MCF 10A (cell line): Measurements from ENCODE around the gene SCRN3. TPM values are rescaled to one million over a fixed set of nuclear protein-coding genes. Genes with fewer than 3 reads are reported as not detected.

Experiments
- BruUV-seq: library from RNA; stranded (reverse); fragments of 400-500 nt; replicated peaks from 2 replicates; lab custom pipeline; 2021; lab: Mats Ljungman, UMichigan
- CTCF ChIA-PET: fragments of 300-600 bp; sonication (Branson Sonifier 250); formaldehyde crosslinking; extraction: SDS; loops from one replicate; lab custom pipeline; 2021; ENCODE audit warnings: antibody characterized with exemption, inconsistent platforms; lab: Yijun Ruan, JAX
- POLR2A ChIA-PET: fragments of 300-600, 350-650 bp; sonication (Branson Sonifier 250); formaldehyde crosslinking; extraction: SDS; loops from one replicate; lab custom pipeline; 2020; ENCODE audit warnings: antibody characterized with exemption, inconsistent platforms; lab: Yijun Ruan, JAX
- DNase-seq: peaks from one replicate; pipeline ENCODE4 v3.0.0-alpha.2; 2018; ENCODE audit not compliant: unreplicated experiment
- H3K27ac Mint-ChIP-seq: one replicate; pipeline ENCODE4 v1.8.0; 2022; ENCODE audit warnings: mild to moderate bottlenecking, low read depth, mixed read lengths; ENCODE audit not compliant: unreplicated experiment
- H3K27me3 Mint-ChIP-seq: one replicate; pipeline ENCODE4 v1.8.0; 2022; ENCODE audit warnings: mixed read lengths; ENCODE audit not compliant: insufficient read depth, unreplicated experiment
- H3K36me3 Mint-ChIP-seq: one replicate; pipeline ENCODE4 v1.8.0; 2022; ENCODE audit warnings: mild to moderate bottlenecking, moderate library complexity, mixed read lengths; ENCODE audit not compliant: insufficient read depth, unreplicated experiment
- H3K4me1 Mint-ChIP-seq: one replicate; pipeline ENCODE4 v1.8.0; 2022; ENCODE audit warnings: mixed read lengths; ENCODE audit not compliant: insufficient read depth, unreplicated experiment
- H3K4me3 Mint-ChIP-seq: one replicate; pipeline ENCODE4 v1.8.0; 2022; ENCODE audit warnings: mild to moderate bottlenecking, moderate library complexity, mixed read lengths; ENCODE audit not compliant: unreplicated experiment
- H3K9me3 Mint-ChIP-seq: one replicate; pipeline ENCODE4 v1.8.0; 2022; ENCODE audit warnings: mixed read lengths; ENCODE audit not compliant: unreplicated experiment
- intact Hi-C: fragments of 100-400 bp; cut with micrococcal nuclease; formaldehyde crosslinking; loops from 2 replicates; pipeline ENCODE4 v1.14.1; 2022
- total RNA-seq: library from RNA; stranded (reverse); gene quantifications from 2 replicates; pipeline ENCODE4 v1.2.3, GENCODE V29; 2022
- TF ChIP-seq, protein P1 (sequence below): fragments of 200-600 bp; IDR thresholded peaks from one replicate; pipeline ENCODE4 v1.8.0; 2022; ENCODE audit warnings: antibody characterized with exemption, mild to moderate bottlenecking; ENCODE audit not compliant: unreplicated experiment

SCRN3 gene
- total RNA-seq, 1 experiment from 2014 or later = 27.3 TPM

DNA sequence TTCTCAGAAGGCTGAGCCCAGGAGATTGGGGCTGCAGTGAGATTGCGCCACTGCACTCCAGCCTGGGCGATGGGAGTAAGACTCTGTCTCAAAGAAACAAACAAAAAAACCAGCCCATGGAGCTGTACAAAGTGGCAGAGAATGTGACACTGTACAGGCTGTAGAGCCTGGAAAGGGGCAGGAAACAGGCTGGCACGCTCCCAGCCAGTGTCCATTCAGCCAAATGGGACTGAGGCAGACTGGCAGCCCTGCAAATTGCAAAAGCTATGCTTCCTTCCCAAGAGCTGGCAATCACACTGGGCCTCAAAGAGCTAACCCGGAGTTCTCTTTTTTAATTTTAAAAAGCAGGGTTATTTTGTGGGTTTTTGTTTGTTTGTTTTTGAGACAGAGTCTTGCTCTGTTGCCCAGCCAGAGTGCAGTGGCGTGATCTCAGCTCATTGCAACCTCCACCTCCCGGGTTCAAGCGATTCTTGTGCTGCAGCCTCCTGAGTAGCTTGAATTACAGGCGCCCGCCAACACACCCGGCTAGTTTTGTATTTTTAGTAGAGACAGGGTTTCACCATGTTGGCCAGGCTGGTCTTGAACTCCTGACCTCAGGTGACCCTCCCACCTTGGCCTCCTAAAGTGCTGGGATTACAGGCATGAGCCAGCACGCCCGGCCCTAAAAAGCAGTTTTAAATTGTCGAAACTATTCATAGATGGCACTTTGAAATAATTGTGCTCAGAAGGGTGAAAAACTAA, 42.8 kb downstream of the SCRN3 start:
- no peaks in the 10 kb centered on the region for H3K9me3 Mint-ChIP-seq
- BruUV-seq = no TSS peak
- DNase-seq = no peak
- H3K4me1 Mint-ChIP-seq = peaks cover 6% of the 10 kb centered on the region
- peaks cover 8% of the 10 kb centered on the region for H3K36me3 Mint-ChIP-seq
- no peak overlapping the region for H3K4me3 Mint-ChIP-seq
- TF ChIP-seq, protein P1, sequence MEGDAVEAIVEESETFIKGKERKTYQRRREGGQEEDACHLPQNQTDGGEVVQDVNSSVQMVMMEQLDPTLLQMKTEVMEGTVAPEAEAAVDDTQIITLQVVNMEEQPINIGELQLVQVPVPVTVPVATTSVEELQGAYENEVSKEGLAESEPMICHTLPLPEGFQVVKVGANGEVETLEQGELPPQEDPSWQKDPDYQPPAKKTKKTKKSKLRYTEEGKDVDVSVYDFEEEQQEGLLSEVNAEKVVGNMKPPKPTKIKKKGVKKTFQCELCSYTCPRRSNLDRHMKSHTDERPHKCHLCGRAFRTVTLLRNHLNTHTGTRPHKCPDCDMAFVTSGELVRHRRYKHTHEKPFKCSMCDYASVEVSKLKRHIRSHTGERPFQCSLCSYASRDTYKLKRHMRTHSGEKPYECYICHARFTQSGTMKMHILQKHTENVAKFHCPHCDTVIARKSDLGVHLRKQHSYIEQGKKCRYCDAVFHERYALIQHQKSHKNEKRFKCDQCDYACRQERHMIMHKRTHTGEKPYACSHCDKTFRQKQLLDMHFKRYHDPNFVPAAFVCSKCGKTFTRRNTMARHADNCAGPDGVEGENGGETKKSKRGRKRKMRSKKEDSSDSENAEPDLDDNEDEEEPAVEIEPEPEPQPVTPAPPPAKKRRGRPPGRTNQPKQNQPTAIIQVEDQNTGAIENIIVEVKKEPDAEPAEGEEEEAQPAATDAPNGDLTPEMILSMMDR = no peak
- intact Hi-C loops = no loop called here
- H3K27ac Mint-ChIP-seq = no peak overlapping the region
- H3K27me3 Mint-ChIP-seq = no peaks in the 10 kb centered on the region
- ChIA-PET CTCF (no interaction called here), POLR2A (interaction anchor here (0.5 kb wide), 1 partner anchor 675 kb away, joined by 3 read pairs; no protein-coding TSS in a partner anchor)

DNA sequence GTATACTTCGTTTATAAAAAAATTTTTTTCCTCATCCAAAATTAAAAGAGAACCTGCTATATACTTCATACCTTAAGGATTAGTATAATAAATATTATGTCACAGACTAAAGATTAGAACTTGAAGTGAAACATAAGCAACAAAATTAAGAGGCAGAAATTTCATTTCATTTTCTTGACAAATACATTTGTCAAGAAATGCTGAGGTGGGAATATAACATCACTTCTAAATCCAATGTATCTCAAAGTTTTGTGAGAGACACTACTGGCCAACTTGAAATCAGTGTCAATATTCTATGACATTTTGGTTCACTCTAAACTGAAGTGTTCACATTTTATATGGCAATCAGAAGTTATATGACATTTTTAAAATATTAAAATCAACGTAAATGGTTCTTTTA, 43.8 kb downstream of the SCRN3 start:
- BruUV-seq = no TSS peak
- Mint-ChIP-seq H3K27ac (no peak overlapping the region), H3K4me3 (no peak overlapping the region), H3K36me3 (peaks cover 8% of the 10 kb centered on the region), H3K4me1 (peaks cover 6% of the 10 kb centered on the region), H3K9me3 (no peaks in the 10 kb centered on the region), H3K27me3 (no peaks in the 10 kb centered on the region)
- DNase-seq = no peak
- TF ChIP-seq, protein P1 = no peak
- CTCF ChIA-PET = no interaction called here
- POLR2A ChIA-PET = no interaction called here
- intact Hi-C loops = no loop called here

- H3K4me3 Mint-ChIP-seq = no peak overlapping the region
- intact Hi-C loops = no loop called here
- H3K36me3 Mint-ChIP-seq = peaks cover 8% of the 10 kb centered on the region
- ChIA-PET POLR2A (no interaction called here), CTCF (no interaction called here)
- BruUV-seq = no TSS peak
- no peaks in the 10 kb centered on the region for H3K27me3 Mint-ChIP-seq
- DNase-seq = no peak
- H3K4me1 Mint-ChIP-seq = peaks cover 6% of the 10 kb centered on the region
- H3K27ac Mint-ChIP-seq = no peak overlapping the region
- TF ChIP-seq, protein P1 = no peak
- no peaks in the 10 kb centered on the region for H3K9me3 Mint-ChIP-seq
Measured at GRCh38 chr2:174439950-174440349, 44.4 kb downstream of the SCRN3 start.

GRCh38 chr2:174442546-174443510, 47.3 kb downstream of the SCRN3 start:
- DNase-seq = peak; percentile 50
- H3K4me1 Mint-ChIP-seq = peaks cover 6% of the 10 kb centered on the region
- POLR2A ChIA-PET = interaction anchor here (0.6 kb wide), 1 partner anchor 489 kb away, joined by 3 read pairs; no protein-coding TSS in a partner anchor
- H3K27ac Mint-ChIP-seq = peak overlapping the region; percentile 69
- no peaks in the 10 kb centered on the region for H3K27me3 Mint-ChIP-seq
- CTCF ChIA-PET = interaction anchor here (0.6 to 0.9 kb wide), 2 partner anchors 21 to 1422 kb away, joined by 3 read pairs; no protein-coding TSS in a partner anchor
- no peaks in the 10 kb centered on the region for H3K9me3 Mint-ChIP-seq
- H3K4me3 Mint-ChIP-seq = no peak overlapping the region
- BruUV-seq = no TSS peak
- intact Hi-C loops = no loop called here
- TF ChIP-seq, protein P1 = no peak
- H3K36me3 Mint-ChIP-seq = no peaks in the 10 kb centered on the region
